Epidermal melanocyte (primary cell): ENCODE measurements around the gene DES.
A peak's percentile ranks its signal among the peaks of the same experiment; 100 is the strongest.

Experiments used
- DNase-seq: peaks from one replicate; pipeline ENCODE4 v3.0.0; 2011; ENCODE audit warnings: low spot score; ENCODE audit not compliant: insufficient read length

DES gene

DNA sequence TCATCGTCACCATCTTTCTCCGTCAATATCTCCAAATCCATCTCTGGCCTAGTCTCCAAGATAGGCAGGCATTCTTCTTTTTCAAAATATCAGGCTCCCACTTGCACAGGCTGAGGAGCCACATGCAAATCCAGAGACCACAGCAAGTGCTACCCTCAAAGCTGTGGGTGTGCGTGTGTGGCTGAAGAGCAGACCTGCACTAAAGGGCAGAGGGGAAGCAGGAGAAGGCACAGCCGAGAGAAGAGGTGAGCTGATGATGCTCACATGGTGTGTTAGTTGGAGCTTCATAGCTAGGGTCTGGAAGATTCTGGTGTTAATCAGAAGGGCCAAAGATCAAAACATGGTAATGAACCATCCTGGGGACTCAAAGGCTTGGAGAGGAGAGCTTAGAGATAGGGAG is 20.3 kb downstream of the DES start:
- no peak for DNase-seq

DNA sequence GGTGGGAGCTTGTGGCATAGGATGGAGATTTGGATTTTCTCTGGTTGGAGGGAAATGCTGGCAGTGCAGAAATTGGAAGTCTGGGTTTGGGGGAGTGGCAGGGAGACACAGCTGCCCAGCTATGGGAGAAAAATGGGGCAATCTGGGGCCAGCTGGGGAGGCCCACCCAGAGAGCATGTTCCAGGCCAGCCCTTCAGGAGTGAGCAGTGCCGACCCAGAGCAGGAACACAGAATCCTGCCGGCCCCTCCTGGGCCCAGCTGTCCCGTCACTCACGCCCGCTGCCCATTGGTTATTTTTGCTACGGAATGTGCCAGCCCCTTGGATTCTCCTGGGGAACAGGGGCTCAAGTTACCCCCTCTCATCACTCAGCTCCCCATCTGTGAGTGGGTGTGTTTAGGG is 21.3 kb downstream of the DES start:
- DNase-seq = no peak

DNA sequence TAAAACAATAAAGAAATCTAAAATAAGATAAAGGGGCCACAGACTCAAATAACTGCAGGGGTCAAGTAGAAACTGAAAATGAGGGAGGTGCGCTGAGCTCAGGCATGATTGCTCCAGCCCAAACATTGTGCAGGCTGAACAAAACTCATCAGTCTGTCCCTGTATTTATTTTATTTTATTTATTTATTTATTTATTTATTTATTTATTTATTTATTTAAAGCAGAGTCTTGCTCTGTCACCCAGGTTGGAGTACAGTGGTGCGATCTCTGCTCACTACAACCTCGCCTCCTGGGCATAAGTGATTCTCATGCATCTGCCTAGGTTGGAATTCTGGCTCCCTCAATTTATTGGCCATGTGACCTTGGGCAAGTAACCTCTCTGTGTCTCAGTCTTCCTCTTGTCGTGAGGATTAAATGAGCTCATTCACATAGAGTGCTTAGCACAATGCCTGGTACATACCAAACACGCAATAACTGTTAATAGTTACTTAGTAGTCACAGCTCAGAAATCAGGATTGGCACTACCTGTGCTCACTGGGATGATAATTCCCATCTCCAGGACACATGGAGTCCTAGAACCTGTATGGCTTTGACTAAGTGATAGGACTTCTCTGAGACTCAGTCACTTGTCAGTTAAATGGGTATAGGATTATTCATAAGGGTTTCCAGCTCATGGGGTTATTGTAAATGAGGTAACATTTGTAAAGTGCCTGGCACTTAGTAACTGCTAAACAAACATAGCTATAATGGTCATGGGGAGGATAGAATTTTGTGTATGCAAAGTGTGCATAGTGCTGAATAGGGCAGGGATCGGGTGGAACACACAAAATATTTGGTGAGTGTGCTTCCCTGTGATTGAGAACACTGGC is 22.4 kb downstream of the DES start:
- no peak for DNase-seq

DNA sequence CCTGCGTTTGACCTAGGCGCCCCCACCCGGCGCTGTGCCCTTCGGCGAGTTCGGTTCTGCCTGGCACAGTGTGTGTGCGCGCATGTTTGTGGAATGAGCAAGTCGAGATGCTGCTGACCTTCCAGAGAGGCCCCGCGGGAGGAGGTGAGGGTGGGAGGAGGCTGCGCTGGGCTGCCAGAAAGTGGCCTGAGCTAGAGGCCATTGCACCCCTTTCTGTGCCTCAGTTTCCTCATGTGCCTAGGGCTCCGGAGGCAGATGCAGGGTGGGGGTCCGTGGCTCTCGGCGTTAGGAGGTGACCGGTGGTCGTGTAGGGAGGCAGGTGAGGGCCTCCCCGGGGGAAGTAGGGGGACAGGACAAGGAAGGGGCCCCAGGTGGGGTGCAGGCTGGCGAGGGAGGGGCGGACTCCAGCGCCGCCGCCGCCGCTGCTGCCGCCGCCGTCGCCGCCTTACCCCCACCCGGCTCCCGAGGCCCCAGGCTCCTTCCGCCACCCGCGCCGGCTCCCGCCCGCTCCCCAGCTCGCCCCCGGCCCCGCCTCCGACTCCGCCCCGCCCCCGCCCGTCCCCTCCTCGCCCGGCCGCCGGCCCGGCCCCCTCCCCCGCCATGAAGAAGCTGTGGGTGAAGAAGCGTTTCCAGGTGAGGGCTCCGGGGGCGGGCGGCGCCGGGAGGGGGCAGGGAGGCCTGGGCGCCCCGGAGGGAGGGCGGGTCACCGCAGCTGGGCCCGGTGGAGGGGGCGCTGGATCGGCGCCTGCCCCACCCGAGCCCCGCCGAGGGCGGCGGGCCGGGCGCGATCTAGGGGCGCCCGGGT is 23.5 kb downstream of the DES start:
- peak; percentile 72 for DNase-seq

DNA sequence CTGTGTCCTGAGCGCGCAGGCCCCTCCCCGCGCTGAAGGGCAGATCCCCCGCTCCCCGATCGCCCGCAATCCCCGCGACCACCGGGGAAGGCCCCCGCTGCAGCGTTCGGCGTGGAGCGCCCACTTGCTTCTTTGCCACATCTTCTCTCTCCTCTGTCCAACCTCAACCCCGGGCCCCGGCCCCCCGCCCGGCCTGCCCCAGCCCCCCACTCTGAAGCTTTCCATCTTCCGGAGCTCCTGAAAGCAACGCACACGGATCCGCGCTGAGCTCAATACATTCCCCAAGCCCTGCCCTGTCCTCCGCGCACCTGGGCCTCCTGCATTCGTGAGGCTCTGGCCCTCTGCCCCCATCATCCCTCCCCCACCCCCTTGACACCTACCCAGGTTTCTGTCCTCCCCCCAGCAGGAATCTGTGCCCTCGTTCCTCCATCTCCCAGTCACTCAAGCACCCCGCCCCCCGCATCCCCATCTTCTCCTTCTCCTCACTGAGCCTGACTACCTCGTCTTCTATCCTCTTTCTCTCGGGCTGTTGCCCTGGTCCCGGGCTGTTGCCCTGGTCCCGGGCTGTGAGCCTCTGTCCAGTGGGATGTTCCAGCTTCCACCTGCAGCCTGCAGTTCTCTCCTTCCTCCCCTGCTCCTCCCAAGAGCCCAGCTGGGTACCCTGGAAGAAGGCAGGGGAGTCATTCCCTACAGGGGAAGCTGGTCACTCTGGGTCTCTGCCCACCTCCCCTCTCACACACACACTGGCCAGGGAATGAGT is 24.3 kb downstream of the DES start:
- DNase-seq = no peak

DNA sequence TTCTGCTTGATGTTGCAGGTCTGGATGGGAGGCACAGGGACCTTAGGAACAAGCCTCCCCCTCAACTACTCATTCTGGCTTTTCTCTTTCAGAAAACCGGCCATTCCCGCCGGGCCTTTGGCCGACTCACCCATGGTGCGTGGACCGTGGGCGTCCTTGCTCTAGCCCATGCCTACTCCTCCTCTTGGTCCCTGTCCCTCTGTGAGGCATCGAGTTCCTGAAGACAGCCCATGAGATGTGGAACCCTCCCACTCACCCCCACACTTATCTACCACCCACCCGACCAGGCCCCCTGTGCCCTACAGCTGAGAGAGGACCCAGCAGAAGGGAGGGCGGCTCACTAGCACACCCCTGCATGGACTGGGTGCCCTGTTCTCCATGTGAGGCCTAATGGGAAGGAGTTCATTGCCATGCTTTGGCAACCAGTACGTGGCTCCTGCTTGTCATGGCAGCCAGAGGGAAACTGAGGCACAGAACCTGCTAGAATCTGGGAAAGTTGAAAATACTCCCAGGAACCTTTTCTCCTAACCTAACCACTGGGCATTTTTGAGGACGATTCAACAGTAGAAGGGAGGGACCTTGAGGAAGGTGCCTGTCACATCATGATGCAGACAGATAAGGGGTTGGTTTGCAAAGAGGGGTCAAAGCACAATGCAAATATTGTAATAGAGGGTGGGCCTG is 25.0 kb downstream of the DES start:
- no peak for DNase-seq

DNA sequence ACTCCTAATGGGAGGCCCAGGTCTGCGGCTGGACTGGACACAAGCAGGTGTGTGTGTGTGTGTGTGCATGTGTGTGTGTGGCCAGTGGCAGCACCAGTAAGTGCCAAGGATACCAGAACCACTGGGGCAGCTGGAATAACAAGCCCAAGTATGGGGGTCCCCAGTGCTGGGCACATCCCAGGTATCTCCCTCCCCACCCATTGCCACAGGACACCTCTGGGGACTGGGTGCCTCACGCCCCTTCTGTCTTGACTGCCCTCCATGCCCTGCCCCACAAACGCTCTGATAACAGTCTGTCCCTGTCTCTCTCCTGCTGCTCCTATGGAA is 25.5 kb downstream of the DES start:
- DNase-seq = no peak

DNA sequence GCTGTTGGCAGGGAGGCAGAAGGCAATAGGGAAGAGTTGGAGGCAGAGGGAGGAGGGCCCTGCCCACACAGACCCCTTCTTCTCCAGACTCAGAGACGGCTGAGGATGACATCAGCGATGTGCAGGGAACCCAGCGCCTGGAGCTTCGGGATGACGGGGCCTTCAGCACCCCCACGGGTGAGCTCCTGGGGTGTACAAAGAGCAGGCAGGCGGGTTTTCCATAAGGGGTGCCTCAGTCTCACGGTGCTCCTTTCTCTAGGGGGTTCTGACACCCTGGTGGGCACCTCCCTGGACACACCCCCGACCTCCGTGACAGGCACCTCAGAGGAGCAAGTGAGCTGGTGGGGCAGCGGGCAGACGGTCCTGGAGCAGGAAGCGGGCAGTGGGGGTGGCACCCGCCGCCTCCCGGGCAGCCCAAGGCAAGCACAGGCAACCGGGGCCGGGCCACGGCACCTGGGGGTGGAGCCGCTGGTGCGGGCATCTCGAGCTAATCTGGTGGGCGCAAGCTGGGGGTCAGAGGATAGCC is 26.5 kb downstream of the DES start:
- no peak for DNase-seq

DNA sequence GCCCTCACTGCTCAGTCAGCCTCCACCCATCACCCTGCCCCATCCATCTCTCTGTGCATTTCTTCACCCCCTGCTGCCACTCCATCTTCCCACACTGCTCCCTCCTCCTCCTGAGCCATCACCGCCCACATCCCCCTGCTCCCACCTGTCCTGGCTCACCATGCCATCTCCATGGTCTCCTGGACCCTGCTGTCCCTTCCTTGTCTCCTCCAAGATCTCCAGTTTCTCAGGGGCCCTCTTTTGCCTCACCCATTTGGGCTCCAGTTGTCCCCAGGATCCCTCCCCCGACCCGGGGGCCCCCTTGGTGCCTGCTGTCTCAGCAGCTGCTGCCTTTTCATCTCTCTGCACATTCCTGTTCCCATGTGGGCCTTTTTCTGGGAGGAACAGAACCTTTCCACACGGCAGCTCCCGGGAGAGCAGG is 27.1 kb downstream of the DES start:
- DNase-seq = no peak

DNA sequence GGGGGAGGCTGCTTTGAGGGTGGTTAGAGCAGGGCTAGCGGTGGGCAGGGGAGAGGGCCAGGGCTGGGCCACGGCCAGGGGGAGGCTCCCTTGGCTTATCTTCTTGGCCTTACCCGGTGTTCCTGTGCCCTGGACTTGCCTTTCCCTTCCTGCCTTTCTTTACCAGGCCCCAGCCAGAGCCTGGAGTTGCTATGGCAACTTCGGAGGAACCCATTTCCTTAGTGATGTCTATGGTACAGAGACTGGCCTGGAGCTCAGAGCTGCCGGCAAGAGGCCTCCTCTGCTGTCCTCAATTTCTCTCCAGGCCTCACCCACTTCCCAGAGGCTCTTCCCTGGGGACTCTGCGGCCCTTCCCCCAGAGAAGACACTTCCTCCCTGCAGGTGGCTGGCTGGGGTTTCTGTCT is 27.9 kb downstream of the DES start:
- DNase-seq = no peak

DNA sequence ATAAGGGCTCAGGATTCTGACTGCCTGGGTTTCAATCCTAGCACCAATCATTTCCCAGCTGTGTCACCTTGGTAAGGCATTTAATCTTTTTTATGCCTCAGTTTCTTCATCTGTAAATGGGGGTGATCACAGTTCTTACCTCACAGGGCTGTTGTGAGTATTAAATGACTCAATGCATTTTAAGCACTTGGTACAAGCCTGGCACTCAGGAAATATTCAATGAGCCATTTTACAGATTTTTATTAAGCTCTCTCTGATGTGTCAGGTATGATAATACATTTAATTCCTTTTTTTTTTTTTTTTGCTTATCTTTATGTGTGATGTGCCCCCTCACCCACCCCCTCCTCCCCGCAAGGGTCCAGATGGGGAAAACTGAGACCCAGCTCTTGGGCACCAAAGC is 28.5 kb downstream of the DES start:
- no peak for DNase-seq

DNA sequence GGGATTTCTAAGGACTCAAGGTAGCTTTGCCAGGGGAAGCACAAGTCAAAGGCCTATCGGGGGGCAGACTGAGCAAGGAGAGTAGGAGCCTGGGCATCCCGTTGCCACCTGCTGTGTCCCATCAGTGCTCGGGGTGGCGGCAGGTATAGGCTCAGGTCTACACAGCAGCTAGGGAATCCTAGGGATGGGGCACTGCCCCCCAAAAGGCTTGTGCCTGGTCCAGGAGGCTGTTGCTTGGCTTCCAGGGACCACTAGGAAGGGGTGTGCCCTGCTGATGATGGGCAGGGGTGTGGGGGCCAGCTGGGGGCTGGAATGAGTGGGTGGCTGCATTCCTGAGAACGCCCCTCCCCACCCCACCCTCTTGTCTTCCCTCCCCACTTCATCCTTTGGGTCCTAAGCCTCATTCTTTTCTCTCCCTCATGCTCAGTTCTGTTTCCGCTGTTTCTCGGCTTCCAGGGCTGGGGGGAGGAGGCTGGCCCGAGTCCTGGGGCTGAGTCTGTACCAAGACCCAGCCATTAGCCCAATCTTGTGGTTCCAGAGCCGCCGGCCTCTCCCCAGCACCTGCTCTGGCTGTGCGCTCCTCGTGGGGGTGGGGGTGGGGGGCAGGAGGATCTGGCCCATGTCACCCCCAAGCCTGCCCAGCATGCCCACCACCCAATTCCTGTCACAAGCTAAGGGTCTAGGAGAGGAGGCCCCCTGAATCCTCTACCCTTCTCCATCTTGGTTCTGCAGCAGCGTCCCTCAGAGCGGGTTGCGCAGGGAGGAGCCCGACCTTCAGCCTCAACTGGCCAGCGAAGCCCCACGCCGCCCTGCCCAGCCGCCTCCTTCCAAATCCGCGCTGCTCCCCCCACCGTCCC is 29.3 kb downstream of the DES start:
- no peak for DNase-seq

DNA sequence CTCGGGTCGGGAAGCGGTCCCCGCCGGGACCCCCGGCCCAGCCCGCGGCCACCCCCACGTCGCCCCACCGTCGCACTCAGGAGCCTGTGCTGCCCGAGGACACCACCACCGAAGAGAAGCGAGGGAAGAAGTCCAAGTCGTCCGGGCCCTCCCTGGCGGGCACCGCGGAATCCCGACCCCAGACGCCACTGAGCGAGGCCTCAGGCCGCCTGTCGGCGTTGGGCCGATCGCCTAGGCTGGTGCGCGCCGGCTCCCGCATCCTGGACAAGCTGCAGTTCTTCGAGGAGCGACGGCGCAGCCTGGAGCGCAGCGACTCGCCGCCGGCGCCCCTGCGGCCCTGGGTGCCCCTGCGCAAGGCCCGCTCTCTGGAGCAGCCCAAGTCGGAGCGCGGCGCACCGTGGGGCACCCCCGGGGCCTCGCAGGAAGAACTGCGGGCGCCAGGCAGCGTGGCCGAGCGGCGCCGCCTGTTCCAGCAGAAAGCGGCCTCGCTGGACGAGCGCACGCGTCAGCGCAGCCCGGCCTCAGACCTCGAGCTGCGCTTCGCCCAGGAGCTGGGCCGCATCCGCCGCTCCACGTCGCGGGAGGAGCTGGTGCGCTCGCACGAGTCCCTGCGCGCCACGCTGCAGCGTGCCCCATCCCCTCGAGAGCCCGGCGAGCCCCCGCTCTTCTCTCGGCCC is 30.1 kb downstream of the DES start:
- no peak for DNase-seq

DNA sequence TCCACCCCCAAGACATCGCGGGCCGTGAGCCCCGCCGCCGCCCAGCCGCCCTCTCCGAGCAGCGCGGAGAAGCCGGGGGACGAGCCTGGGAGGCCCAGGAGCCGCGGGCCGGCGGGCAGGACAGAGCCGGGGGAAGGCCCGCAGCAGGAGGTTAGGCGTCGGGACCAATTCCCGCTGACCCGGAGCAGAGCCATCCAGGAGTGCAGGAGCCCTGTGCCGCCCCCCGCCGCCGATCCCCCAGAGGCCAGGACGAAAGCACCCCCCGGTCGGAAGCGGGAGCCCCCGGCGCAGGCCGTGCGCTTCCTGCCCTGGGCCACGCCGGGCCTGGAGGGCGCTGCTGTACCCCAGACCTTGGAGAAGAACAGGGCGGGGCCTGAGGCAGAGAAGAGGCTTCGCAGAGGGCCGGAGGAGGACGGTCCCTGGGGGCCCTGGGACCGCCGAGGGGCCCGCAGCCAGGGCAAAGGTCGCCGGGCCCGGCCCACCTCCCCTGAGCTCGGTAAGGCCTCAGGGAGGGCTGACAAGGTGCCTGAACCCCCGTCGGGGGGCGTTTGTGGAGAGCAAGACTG is 30.7 kb downstream of the DES start:
- DNase-seq = no peak

DNA sequence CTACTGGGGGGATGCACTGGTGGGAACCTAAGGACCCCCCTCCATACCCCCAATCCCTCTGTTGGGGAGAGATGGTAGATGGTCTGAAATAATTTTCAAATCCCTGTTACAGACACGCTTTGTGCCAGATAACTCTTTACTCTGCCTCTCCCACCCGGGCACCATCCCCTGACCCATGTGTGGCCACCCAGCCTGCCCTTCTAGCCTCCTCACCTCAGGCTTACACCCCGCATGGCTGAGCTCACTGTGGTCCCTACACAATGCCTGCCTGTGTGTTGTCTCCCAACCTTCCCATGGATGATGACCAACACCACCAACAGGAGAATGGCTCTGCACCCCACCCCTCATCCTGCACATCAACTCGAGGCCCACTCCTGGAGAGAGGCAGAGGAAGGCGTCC is 31.4 kb downstream of the DES start:
- no peak for DNase-seq

DNA sequence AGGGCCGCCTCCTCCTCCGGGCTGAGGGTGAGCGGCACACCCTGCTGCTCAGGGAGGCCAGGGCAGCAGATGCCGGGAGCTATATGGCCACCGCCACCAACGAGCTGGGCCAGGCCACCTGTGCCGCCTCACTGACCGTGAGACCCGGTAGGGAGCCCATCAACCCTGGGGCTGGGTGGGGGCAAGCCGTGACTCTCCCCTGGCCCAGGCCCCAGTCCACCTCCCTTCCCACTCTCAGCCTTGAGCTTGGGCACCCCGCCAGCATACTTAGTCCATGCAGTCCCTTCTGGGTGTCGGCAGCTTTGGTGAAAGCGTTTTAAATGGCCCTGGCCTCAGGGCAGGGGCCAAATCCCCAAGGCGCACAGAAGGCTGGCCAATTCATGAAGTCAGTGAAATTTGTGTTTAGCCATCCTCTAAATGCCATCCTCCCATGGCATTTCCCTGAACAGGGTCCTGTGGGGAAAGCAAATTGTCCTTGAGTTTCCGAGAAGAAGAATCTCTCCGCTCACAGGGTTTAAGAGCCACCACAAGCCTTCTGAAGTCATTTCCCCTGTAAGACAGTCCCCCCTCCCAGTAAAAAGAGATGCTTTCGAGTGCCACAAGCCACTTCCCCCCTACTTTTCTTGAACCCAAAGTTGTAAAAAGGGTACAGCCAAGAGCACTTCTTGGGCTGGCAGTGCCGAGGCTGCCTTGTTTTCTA is 33.6 kb downstream of the DES start:
- no peak for DNase-seq

DNA sequence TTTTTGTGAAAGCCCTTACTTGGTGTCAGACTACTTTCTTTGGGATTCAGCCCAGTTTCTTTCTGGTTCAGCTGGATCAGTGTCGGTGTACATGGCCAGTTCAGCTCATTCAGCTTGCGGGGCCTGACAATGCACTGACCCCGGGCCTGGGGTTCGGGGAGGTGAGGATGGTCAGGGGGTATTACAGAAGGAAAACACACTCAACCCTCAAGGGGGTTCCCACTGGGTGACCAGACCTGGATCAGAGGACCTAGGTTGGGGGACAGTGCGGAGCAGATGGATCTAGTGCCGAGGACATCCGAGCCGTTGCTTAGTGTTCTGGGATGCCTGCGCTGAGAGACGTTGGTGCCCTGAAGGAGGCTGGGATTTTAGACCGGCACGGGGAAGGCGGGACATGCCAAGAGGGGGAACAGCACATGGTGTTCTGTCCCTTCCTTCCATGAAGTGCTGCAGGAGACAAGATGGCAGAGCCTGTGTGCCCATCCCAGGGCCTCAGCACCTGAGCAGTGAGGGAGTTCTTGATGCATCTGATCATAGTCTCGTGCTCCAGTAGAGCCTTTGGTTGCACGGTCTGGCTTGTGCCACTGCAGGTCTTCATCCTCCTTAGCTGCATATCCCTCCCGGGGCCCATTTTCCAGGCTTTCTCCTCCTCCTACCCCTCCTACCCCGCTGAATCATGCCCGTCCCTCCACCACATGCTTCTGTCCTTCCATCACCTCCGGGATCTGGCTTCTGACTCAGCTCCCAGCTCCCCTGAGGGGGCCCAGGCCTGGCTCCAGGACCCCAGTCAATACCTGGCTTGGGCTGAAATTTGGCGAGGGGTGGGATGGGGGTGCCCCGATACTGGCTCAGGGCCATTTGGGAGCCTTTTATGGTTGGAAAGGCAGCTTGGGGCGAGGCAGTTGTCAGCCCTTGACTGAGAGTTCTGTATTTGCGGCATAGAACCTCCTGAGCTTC is 34.5 kb downstream of the DES start:
- peak; percentile 84 for DNase-seq
